ENCODE measurements around the gene ZBTB46.

GRCh38 chr20:63737695-63737944 lies 93.4 kb downstream of the ZBTB46 start:
- TF ChIP-seq CTCF (IDR thresholded peaks at IDR 0.05) = no peak
- TF ChIP-seq POLR2A (IDR thresholded peaks at IDR 0.05) = no peak

All from thyroid gland (tissue), 4 donors.